ENCODE measurements around the gene ELF1.
"Not testable (repeated sequence)": the region's sequence is repeated elsewhere in the genome, so short reads cannot be mapped to it uniquely, and the experiment has no call there.

ELF1 gene

DNA sequence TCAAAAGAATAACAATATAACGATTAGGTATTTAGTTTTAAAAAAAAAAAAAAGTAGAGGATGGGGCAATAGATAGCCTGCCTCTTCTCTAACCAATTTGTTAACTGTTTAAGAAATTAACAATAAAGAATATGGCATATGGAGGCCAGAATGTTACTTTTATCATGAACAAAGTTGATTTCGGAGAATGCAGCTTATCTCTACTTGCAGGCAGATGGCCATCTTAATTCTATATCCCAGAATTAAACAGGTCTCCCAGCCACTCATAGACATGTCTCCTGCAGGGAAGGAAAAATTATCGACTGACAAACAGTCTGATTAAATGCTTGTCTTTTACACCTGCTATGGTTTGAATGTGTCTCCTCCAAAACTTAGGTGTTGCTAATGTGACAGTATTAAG lies 133.1 kb downstream of the ELF1 start:
- no peak for DNase-seq (ENCODE audit: low spot score)

- not testable (repeated sequence) for DNase-seq (ENCODE audit: low spot score)
Measured at GRCh38 chr13:40884175-40884574, 134.9 kb downstream of the ELF1 start.
